Activated CD8-positive, alpha-beta T cell treated with anti-CD3 and anti-CD28 coated beads for 36 hours (primary cell): ENCODE data around the gene NACAD. TPM values are rescaled to one million over a fixed set of nuclear protein-coding genes. Genes with fewer than 3 reads are reported as not detected.

Experiments
- ATAC-seq: fragments of 200-7000 bp; cut with Tn5 transposase; one replicate; pipeline ENCODE4 v1.10.0; 2021; ENCODE audit warnings: mild to moderate bottlenecking, moderate library complexity
- CTCF ChIA-PET: fragments of 350-600 bp; sonication (Branson Sonifier 250); formaldehyde crosslinking; loops from one replicate; lab custom pipeline; 2021; ENCODE audit warnings: antibody characterized with exemption; lab: Charles Lee
- POLR2A ChIA-PET: fragments of 350-600 bp; sonication (Branson Sonifier 250); formaldehyde crosslinking; loops from one replicate; lab custom pipeline; 2021; ENCODE audit warnings: antibody characterized with exemption; lab: Charles Lee
- DNase-seq: peaks from one replicate; pipeline ENCODE4 v3.0.0-alpha.2; 2020
- H3K27ac Mint-ChIP-seq: one replicate; pipeline ENCODE4 v1.8.0; 2021; ENCODE audit warnings: mild to moderate bottlenecking, mixed read lengths
- H3K27me3 Mint-ChIP-seq: one replicate; pipeline ENCODE4 v1.8.0; 2021; ENCODE audit warnings: mixed read lengths
- H3K36me3 Mint-ChIP-seq: one replicate; pipeline ENCODE4 v1.8.0; 2021; ENCODE audit warnings: low read depth, mixed read lengths
- H3K4me1 Mint-ChIP-seq: one replicate; pipeline ENCODE4 v1.8.0; 2021; ENCODE audit warnings: low read depth, mixed read lengths
- H3K4me3 Mint-ChIP-seq: one replicate; pipeline ENCODE4 v1.8.0; 2021; ENCODE audit warnings: mild to moderate bottlenecking, moderate library complexity, mixed read lengths
- H3K9me3 Mint-ChIP-seq: one replicate; pipeline ENCODE4 v1.8.0; 2021; ENCODE audit warnings: mixed read lengths
- intact Hi-C: fragments of 100-400 bp; cut with micrococcal nuclease; formaldehyde crosslinking; loops from one replicate; pipeline ENCODE4 v1.10.0; 2022
- total RNA-seq, 2 experiments: library from RNA; stranded (reverse); gene quantifications; one replicate each; pipeline ENCODE4 v1.2.3, GENCODE V29; 2021
- TF ChIP-seq, protein P1 (sequence below): fragments of 200-600 bp; IDR thresholded peaks from one replicate; pipeline ENCODE4 v1.8.0; 2022; ENCODE audit warnings: antibody characterized with exemption, mild to moderate bottlenecking

NACAD gene
- total RNA-seq, 2 experiments from 2014 or later = 0.31 to 0.50 TPM

DNA sequence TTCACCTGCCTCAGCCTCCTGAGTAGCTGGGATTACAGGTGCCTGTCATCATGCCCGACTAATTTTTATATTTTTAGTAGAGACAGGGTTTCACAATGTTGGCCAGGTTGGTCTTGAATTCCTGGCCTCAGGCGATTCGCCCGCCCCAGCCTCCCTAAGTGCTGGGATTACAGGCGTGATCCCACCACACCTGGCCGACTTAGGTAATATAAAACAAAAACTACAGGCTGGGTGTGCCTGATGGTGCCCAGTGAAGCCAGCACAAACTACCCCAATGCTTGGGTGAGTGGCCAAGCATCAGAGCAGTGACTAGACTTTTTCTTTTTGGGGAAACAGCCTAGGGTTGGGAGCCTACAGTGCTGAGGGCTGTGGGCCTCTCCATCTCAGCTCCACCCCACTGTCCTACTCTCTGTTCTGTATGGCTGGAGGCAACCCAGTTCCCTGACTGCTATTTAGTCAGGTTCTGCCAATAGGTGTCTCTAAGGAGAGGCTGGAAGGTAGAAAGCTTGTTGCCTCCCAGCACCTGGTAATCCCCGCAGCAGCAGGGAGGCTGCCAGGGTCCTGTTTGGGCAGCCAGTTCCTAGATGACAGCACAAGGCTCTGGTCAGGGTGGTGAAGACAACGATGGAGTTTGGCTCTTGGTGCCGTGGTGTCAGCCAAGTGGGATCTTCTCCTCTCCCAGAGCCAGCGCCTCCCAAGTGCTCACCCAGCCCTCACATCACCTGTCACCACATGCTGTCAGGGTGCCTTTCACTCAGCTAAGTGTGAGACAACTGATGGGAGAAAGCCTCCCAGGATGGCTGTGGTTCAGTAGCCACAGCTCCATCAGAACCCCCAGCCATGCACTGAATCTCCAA lies 10.4 kb upstream of the NACAD start:
- no peaks in the 10 kb centered on the region for H3K27me3 Mint-ChIP-seq
- intact Hi-C loops = no loop called here
- POLR2A ChIA-PET = interaction anchor here (0.7 to 2.7 kb wide), 7 partner anchors 9 to 248 kb away, joined by 3 to 12 read pairs (median 3); partner anchors contain the start of genes MYO1G and TBRG4
- H3K27ac Mint-ChIP-seq = no peak overlapping the region
- H3K9me3 Mint-ChIP-seq = no peaks in the 10 kb centered on the region
- peak; percentile 47 for ATAC-seq
- peaks cover 30% of the 10 kb centered on the region for H3K36me3 Mint-ChIP-seq
- DNase-seq = no peak
- TF ChIP-seq, protein P1, sequence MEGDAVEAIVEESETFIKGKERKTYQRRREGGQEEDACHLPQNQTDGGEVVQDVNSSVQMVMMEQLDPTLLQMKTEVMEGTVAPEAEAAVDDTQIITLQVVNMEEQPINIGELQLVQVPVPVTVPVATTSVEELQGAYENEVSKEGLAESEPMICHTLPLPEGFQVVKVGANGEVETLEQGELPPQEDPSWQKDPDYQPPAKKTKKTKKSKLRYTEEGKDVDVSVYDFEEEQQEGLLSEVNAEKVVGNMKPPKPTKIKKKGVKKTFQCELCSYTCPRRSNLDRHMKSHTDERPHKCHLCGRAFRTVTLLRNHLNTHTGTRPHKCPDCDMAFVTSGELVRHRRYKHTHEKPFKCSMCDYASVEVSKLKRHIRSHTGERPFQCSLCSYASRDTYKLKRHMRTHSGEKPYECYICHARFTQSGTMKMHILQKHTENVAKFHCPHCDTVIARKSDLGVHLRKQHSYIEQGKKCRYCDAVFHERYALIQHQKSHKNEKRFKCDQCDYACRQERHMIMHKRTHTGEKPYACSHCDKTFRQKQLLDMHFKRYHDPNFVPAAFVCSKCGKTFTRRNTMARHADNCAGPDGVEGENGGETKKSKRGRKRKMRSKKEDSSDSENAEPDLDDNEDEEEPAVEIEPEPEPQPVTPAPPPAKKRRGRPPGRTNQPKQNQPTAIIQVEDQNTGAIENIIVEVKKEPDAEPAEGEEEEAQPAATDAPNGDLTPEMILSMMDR = no peak
- no peak overlapping the region for H3K4me3 Mint-ChIP-seq
- CTCF ChIA-PET = no interaction called here
- H3K4me1 Mint-ChIP-seq = no peaks in the 10 kb centered on the region

DNA sequence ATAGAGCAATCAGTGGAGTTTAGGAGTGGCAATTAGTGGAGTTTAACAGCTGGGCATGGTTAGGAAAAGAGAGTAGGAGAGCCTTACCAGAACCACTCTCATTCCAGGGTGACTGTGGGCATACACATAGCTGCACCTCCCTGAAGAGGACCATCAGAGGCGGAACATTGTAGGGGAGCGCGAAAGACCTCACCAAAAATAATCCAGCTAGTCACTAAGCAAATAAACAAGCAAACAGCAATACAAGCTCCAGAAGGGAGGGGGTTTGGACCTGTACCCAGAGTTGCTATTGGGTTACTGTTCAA lies 4.1 kb upstream of the NACAD start:
- ChIA-PET CTCF (interaction anchor here (1.1 to 1.4 kb wide), 2 partner anchors 11 to 43 kb away, joined by 3 to 4 read pairs; no protein-coding TSS in a partner anchor), POLR2A (interaction anchor here (1.1 to 1.4 kb wide), 2 partner anchors 11 to 18 kb away, joined by 3 to 4 read pairs; no protein-coding TSS in a partner anchor)
- peaks cover 2% of the 10 kb centered on the region for H3K9me3 Mint-ChIP-seq
- H3K27ac Mint-ChIP-seq = no peak overlapping the region
- H3K27me3 Mint-ChIP-seq = peaks cover 5% of the 10 kb centered on the region
- no peak overlapping the region for H3K4me3 Mint-ChIP-seq
- H3K4me1 Mint-ChIP-seq = peaks cover 8% of the 10 kb centered on the region
- TF ChIP-seq, protein P1 = no peak
- no peaks in the 10 kb centered on the region for H3K36me3 Mint-ChIP-seq
- intact Hi-C loops = no loop called here
- no peak for ATAC-seq
- no peak for DNase-seq

DNA sequence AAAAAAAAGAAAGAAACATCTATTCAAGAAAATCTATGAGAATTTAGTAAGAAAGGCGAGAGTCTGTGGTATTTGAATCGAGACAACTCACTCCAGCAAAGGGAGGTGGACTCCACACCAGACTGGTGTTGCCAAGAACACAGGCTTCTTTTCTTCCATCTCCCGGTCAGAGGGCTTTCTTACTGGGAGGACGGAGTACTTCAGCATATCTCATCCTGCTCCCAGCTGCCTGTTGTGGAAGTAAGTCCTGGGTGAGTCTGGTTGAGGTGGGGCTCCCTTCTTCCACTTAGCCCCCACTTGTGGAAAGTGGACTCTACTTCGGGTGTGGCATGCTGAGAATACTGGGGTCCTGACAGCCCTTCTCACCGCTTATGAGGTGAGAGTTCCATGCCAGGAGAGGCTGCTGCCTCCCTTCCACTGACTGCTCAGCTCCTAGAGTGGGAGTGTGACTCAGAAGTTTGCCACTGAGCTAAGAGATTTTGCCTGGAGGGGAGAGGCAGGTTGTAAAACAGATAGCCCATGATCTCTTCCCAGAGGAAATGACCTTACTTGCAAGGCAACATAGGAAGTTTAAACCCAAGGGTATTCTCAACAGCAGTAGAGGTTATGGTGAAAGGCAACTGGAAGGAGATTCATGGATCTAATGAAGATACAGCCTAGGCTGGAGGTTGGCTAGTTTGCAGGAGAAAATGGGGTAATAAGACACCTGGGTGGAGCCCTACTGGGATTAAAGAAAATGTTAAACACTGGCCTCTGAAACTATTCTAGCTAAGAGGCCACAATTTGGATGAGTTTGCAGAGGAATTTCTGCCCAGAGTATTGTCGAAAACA lies 3.5 kb upstream of the NACAD start:
- Mint-ChIP-seq H3K4me3 (no peak overlapping the region), H3K27ac (no peak overlapping the region), H3K36me3 (no peaks in the 10 kb centered on the region), H3K27me3 (peaks cover 5% of the 10 kb centered on the region), H3K9me3 (peaks cover 2% of the 10 kb centered on the region), H3K4me1 (peaks cover 8% of the 10 kb centered on the region)
- ChIA-PET CTCF (interaction anchor here (1.1 to 1.8 kb wide), 3 partner anchors 12 to 44 kb away, joined by 3 to 5 read pairs (median 4); no protein-coding TSS in a partner anchor), POLR2A (interaction anchor here (1.4 kb wide), 1 partner anchor 12 kb away, joined by 4 read pairs; no protein-coding TSS in a partner anchor)
- ATAC-seq (no peak), DNase-seq (no peak)
- TF ChIP-seq, protein P1 = no peak
- intact Hi-C loops = no loop called here

DNA sequence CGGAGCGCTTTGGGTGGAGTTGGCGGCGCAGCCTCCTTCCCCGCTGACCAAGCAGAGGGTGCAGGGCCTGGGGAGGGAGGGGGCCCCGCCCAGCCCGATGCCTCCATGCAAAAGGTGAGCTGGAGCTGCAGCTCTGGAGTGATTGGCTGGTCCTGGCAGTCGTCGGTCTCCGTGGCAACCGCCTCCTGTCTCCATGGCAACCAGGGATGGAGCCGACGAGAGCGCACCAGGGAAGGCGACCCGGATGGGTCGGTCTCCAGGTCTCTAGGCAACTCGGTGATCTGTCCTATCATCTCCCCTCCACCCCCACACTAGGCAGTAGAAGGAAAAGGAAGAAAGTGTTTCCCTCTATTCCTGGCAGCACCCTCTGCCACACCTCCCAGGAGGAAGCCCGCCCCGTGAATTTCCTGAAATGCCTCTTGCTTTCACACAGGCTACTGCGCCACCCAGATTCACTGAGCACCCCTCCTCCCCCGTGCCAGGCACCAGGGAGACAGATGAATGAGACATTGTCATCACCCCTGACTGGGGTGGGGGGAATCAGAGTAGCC lies 647 bp upstream of the NACAD start:
- Mint-ChIP-seq H3K4me3 (peak overlapping the region; percentile 73), H3K36me3 (no peaks in the 10 kb centered on the region), H3K4me1 (peaks cover 8% of the 10 kb centered on the region), H3K27me3 (peaks cover 5% of the 10 kb centered on the region), H3K27ac (no peak overlapping the region), H3K9me3 (peaks cover 2% of the 10 kb centered on the region)
- intact Hi-C loops = no loop called here
- ChIA-PET CTCF (interaction anchor here (0.9 to 1.3 kb wide), 2 partner anchors 116 to 232 kb away, joined by 3 to 5 read pairs; no protein-coding TSS in a partner anchor), POLR2A (interaction anchor here (0.8 to 1.3 kb wide), 3 partner anchors 20 to 53 kb away, joined by 3 read pairs; no protein-coding TSS in a partner anchor)
- peak; percentile 79 for ATAC-seq
- DNase-seq = peak; percentile 86
- TF ChIP-seq, protein P1 = no peak
